LNCAP (cell line): Measurements from ENCODE around the gene MERTK.

ENCODE experiments used
- TF ChIP-seq, protein P1 (sequence below): fragments of 450-650 bp; IDR thresholded peaks from 2 replicates; pipeline ENCODE4 v1.5.1; 2017; ENCODE audit warnings: mild to moderate bottlenecking

Gene MERTK

DNA sequence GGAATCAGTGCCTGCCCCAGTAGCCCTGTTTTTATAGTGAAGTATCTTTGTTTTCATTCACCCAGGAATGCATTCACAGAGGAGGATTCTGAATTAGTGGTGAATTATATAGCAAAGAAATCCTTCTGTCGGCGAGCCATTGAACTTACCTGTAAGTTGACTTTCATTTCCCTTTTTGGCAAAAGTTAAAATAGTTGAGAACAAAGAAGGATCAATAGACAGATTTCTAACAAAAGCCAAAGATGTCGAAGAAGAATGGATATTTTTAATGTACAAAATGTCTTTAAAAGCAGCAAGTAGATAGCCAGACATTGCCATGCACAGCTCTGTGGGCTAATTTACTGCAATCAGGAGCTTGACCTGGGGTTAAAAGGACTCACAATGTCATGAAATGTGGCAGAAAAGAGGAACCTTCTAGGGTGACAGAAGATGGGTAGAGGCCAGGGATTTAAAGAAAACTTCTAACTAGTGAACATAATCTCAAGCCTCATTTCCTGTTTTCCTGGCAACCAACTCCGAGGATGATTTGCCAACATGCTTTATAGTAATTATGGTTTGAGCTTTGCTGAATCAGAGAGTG lies 102.8 kb downstream of the MERTK start:
- TF ChIP-seq, protein P1, sequence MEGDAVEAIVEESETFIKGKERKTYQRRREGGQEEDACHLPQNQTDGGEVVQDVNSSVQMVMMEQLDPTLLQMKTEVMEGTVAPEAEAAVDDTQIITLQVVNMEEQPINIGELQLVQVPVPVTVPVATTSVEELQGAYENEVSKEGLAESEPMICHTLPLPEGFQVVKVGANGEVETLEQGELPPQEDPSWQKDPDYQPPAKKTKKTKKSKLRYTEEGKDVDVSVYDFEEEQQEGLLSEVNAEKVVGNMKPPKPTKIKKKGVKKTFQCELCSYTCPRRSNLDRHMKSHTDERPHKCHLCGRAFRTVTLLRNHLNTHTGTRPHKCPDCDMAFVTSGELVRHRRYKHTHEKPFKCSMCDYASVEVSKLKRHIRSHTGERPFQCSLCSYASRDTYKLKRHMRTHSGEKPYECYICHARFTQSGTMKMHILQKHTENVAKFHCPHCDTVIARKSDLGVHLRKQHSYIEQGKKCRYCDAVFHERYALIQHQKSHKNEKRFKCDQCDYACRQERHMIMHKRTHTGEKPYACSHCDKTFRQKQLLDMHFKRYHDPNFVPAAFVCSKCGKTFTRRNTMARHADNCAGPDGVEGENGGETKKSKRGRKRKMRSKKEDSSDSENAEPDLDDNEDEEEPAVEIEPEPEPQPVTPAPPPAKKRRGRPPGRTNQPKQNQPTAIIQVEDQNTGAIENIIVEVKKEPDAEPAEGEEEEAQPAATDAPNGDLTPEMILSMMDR: no peak

DNA sequence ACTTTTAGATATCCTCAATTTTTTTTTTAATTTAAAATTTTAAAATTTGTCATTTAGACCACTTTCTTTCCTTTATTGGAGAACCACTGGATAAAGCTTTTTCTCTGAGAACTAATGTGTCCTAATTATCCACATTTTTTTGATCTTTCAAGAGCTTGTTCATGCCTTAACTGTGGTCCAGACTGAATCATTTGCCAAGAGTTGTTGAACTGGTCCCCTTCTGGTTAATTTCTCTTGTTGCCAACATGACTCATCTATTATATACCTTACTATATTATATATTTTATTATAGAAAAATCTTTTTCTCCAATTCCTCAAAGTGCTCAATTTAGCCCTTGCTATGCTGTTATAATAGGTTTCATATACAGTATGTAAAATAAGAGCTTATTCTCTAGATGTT lies 103.5 kb downstream of the MERTK start:
- TF ChIP-seq, protein P1: no peak

GRCh38 chr2:112003576-112004252 lies 105.3 kb downstream of the MERTK start:
- TF ChIP-seq, protein P1: no peak

- TF ChIP-seq, protein P1: no peak
These were observed 105.8 kb downstream of the MERTK start for GRCh38 chr2:112004253-112004645.

DNA sequence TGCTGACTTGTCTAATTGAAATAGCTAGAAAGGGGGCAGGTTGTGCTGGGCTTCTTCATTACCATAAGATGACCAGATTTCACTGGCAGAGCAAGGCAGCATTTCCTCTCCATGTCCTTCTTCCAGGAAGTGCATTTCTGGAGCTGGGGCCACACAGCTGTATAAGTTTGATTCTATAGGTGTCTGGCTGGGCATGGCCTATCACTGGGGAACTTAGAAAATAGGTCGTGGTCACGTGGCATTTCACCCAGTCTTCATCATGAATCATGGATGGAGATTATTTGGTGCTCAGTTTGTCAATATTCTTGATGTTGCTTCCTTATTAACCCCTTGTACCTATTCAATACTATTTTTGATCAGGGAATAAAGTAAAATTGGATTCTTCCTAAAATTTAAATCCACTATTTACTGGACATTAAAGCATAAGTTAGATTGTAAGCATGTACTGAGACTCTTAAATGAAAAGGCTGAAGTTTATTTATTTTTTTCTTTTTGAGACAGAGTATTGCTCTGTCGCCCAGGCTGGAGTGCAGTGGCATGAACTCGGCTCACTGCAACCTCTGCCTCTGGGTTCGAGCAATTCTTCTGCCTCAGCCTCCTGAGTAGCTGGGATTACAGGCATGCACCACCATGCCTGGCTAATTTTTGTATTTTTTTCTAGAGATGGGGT lies 107.1 kb downstream of the MERTK start:
- TF ChIP-seq, protein P1: no peak

- TF ChIP-seq, protein P1: no peak
These were observed 107.6 kb downstream of the MERTK start for GRCh38 chr2:112006076-112006410.

- TF ChIP-seq, protein P1: no peak
These were observed 109.1 kb downstream of the MERTK start for GRCh38 chr2:112007493-112007892.
